ENCODE results near the gene COLEC12.
A peak's percentile ranks its signal among the peaks of the same experiment; 100 is the strongest.

The COLEC12 gene

DNA sequence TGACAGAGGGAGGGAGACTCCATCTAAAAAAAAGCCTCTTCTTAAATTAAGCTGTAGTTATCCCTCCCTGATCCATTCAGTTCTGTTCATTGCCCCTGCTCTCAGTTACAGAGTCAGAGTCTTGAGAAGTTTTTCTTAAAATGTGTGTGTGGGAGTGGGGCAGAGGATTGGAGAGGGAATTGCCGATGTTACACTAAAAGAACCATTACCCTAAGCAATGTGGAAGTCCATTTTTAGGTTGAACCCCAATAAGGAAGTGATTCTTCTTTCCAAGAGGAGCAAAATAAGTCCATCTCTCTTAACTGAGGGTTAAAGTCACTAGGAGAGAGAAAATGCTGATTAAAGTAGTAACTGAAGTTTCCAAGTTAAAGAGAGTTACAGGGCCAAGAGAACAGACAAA is 211.5 kb downstream of the COLEC12 start:
- no peak for DNase-seq (ENCODE audit: low read depth)

DNA sequence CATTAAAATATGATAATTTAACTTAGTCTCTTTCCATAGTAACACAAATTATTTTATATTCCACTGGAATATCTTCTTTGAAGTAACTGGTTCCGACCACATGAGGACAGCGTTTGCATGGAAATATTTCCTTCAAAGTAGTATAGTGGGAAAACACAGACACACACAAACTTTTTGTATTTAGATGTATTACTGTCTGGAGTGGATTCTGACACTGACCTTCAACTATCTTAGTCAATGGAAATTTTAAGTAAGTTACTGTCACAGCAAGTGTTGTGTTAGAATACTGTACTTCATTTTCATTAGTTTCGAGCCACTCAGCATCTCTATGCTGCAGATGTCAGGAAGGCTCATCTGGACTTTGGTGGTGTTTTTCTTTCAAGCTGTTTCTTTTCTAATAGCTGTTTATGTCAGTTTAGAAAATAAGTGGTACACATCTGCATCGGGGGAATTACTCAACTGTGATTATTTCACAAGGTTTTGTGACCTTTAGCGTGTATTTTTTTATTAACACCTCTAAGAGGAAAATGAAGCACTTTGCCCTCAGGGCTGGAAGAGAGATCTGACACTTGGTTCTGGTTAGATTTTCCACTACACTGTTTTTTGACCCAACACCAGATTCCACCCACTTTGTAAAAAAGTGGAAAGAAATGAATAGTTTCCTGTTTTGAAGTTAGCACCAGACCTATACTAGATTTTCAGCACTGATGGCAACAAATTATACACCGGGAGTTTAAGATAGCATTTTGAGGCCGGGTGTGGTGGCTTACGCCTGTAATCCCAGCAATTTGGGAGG is 213.8 kb downstream of the COLEC12 start:
- DNase-seq (ENCODE audit: low read depth) = no peak

DNA sequence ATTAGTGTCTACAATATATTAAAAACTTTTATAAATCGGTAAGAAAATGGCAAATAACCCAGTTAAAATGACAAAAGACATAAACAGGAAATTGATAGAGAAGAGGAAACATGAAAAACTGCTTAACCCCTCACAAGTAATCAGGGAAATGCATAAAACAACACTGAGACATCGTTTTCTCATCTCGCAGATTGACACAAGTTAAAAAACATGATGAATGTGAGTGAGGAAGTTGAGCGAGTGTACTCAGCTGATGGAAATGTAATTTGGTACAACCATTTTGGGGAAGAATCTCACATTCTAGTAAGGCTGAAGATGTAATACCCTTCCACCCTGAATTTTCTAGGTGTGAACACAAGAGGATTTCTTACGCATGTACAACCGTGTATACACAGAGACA is 214.7 kb downstream of the COLEC12 start:
- DNase-seq (ENCODE audit: low read depth) = no peak

DNA sequence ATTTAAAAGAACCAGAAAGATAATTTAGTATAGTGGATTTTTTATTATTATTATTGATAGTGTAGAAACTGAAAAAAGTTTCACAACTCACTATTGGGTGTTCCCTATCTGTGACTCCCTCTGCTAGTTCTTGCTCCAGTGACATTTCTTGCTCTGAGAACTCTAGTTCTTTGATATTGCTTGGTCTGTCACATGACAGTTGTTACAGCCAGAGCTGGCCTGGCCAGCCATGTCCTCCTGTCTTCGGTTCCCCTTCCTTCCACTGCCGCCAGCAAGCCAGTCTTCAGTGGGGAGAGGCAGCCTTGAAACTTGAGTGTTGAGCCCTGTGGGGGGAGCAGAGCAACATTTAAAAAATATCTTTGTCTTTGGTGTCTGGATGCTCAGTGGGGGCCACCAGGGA is 225.0 kb downstream of the COLEC12 start:
- DNase-seq (ENCODE audit: low read depth) = no peak

DNA sequence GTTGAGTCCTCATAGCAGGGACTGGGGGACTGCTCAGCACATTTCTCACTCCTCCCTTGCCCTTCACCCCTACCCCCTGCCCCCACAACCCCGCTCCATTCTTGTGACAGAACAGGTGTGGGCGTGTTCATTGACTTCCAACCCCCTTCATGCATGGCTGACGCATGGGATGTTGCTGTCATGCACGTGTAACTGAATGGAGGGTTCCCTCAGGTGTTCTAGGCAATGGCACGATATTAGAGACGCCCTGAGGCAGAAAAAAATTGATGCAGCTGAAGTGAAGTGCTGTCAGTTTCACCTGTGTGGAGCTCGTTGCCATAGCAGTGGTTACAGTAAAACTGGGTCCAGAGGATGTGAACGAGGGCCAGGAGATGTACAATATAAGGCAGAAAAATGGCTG is 226.2 kb downstream of the COLEC12 start:
- no peak for DNase-seq (ENCODE audit: low read depth)

DNA sequence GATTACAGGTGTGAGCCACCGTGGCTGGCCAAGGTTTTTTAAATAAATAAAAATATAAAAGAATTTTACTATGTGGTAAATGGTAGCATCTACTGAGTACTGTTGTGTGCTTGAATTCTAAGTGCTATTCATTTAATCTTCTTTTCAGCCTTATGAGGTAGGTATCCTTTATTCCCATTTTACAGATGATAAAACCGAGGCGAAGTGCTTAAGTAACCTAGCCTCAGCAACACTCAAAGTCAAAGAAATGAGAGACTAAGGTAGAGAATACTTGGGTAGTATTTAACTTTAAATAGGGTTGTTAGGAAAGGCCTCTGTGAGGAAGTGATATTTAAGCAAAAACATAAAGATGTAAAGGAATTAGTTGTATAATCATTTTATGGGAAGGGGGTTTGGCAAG is 227.0 kb downstream of the COLEC12 start:
- DNase-seq (ENCODE audit: low read depth) = no peak

DNA sequence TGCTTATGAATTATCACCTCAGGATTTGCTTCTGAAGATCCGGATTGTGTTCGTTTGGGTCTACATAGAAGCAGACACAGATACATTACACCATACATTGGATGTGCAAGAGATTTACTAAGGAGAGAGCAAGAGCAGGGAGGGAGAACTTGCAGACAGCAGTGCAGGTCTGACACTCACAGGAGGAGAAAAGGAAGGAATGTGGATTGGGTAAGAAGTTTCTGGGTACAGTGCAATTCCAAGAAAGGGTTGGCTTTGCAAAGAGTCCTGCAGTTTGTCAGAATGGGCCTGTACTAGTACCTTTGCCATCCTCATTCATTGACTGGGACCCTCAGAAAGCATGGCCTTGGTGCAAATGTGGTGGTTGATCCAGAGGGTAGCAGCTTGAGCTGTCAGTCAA is 227.9 kb downstream of the COLEC12 start:
- DNase-seq (ENCODE audit: low read depth) = no peak

DNA sequence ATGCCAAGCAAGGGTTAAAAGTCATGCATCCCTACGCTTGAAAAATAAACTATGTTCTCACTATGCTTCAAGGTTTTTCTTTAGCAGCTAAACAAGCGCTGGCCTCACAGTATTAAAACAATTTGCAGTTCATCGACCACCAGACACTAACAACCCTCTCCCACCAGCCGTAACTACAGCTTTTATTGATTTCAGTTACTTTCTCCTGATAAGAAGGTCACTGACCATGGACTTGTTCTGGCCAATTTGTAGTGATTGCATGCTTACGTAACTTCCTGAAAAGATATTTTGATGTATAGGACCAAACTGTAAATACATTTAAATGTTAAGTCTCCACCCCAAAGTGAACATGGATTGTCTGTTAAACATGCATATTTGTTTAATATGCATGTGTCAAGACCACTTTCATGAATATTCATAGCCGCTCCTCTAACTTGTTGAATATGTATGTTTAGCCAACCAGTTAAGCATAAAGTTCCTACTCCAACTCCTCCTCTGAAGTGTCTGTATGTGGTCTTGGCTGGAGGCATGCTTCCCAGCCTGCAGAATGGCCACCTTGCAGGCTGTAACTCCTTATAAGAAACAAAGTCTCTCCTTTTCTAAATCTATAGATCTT is 230.9 kb downstream of the COLEC12 start:
- DNase-seq (ENCODE audit: low read depth) = no peak

DNA sequence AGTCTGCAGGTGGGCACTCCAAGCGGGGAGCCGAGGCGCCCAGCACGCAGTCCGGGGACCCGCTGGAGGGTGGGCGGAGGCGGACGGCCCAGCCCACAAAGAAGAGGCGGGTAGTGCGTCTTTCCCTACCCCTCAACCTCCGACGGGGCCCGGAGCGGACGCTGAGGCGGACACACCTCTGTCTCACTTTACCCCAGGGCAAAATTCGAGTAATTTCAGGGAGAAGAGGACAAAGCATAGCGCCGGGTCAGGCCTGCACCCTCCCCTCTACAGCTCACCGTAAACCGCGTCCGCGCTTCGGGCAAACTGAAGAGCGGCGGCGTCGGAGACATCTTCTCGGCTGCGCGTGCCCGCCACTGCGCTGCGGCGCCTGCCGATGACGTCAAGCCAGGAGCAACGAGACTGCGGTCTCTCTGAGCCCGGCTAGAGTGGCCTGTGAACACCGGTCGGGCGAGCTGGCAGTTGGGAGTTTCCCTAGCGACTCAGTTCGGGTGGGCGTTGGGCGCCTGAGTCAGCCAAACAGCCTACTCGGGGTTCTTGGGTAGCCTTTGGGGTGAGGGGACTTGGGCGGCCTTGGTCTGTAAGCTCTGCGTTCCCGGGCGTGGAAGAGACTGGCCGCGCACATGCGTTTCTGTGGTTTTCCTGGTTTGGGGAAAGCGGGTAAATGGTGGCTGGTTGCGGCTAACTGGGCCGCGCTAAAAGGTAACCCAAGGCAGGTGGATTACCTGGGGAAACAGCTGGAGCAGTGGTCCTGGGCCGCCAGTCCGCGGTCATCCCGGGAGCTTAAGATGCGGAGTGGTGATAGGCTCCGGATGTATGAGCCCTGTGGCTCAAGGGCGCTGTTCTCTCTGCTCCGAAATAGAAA is 232.6 kb downstream of the COLEC12 start, which contains the start of gene THOC1:
Gene THOC1 (minus strand): TSS at position 360 of the 865 bp plus-strand sequence. CDS start 28 bp downstream, at position 332.
- peak; percentile 88 for DNase-seq (ENCODE audit: low read depth)

DNA sequence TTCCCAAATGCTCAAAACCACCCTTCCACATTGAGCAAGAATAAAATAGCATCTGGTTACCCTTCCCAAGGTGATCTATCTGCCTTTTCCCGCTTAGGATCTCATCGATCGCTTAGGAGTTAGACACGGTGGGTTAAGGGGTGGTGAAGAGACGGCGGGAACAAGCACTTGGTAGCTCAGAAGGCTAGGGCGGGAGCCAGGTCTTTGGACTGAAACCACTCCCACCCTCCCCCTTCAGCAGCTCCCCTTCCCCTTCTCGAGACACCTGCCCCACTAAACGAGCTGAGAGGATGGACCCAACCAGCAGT is 233.2 kb downstream of the COLEC12 start:
- peak; percentile 20 for DNase-seq (ENCODE audit: low read depth)
